H54 (cell line): ENCODE results near the gene KBTBD8.

Experiments used
- DNase-seq: peaks from one replicate; pipeline ENCODE4 v3.0.0; 2011; ENCODE audit warnings: low spot score, mixed read lengths; ENCODE audit not compliant: insufficient read length
- FAIRE-seq: peaks from 3 replicates; lab custom pipeline; 2011; peaks lifted over from hg19 to GRCh38; lab: Jason Lieb, UNC
- POLR2A ChIP-seq: IDR thresholded peaks from 2 replicates; pipeline ENCODE4 v1.6.1; 2011; ENCODE audit warnings: low read depth, mild to moderate bottlenecking, low read length

Gene KBTBD8

GRCh38 chr3:66989241-66989640, 8.9 kb upstream of the KBTBD8 start:
- DNase-seq (no peak), FAIRE-seq (no peak)
- no peak for TF ChIP-seq POLR2A

GRCh38 chr3:66989860-66990696, 8.0 kb upstream of the KBTBD8 start:
- FAIRE-seq (peak; percentile 67), DNase-seq (no peak)
- no peak for TF ChIP-seq POLR2A

GRCh38 chr3:66991459-66991858, 6.6 kb upstream of the KBTBD8 start:
- DNase-seq (no peak), FAIRE-seq (no peak)
- TF ChIP-seq POLR2A: no peak

DNA sequence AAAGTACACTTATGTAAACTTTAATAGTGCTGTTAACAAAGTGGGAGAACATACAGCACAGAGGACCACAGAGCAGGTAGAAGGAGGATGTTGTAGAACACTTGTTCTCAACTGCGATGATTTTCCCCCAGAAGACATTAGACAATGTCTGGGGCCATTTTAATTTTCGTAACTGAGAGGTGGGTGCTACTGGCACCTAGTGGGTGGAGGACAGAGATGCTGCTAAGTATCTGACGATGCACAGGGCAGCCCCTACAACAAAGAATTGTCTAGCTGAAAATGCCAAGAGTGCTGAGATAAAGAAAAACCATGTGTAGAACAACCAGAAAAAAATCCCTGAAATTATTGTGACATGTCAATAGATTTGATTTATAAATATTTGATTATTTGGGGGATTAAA, 5.0 kb upstream of the KBTBD8 start:
- DNase-seq (no peak), FAIRE-seq (no peak)
- no peak for TF ChIP-seq POLR2A

- FAIRE-seq (no peak), DNase-seq (no peak)
- no peak for TF ChIP-seq POLR2A
These were observed 3.5 kb upstream of the KBTBD8 start for GRCh38 chr3:66994588-66994987.

DNA sequence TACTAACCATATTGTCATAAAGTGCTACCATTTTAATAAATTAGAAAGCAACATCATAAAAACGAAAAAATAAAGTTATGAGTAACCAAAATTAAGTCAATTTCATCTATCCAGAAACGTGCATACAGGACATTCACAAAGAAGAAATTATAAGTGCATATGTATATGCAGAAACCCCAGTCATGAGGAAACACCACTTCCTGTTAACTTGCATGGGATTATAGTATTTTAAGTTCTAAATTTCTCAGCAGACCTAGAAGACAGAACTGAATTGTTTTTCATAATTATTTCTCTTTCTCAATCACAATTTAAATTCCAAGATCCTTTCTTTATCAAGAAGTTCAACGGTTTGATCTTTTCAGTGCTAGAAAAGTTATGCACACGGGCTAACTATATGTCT, 1.4 kb upstream of the KBTBD8 start:
- FAIRE-seq (no peak), DNase-seq (no peak)
- no peak for TF ChIP-seq POLR2A

DNA sequence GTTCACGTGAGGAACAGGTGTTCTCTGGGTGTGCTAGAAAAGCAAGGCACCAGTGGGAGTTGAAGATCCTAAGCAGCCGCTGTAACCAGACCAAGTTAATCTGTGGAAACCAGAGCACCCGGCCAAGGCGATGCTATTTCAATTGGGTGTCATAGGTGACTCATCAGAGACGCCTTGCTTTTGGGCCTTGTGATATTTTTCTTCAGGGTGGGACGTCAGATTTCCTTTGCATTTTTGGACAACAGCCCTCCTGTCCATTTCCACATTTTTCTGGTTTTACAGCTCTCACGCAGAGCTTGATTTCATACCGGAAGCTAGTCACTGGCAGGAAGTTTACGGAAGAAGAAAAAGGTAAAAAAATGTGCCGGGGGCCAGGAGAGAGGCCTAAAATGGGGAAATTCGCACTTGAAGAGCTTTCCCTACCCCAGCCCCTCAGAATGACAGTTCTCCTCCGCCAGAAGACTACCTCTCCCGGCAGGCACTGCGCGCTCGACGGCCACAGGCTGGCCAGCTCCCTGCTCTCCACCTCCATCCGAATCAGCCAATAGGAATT, 471 bp upstream of the KBTBD8 start:
- FAIRE-seq (peak; percentile 33), DNase-seq (no peak)
- TF ChIP-seq POLR2A: no peak

DNA sequence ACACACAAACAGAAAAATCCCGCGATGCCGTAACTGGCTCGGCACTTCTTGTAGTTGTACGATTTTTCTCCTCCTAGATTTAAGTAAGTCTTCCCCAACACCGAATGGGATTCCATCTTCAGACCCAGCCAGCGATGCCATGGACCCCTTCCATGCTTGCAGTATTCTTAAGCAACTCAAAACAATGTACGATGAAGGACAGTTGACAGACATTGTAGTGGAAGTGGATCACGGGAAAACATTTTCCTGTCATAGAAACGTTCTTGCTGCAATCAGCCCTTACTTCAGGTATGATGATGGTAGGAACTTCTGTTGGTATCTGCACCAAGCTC, 763 bp downstream of the KBTBD8 start:
- FAIRE-seq: peak; percentile 80
- no peak for DNase-seq
- TF ChIP-seq POLR2A: no peak

DNA sequence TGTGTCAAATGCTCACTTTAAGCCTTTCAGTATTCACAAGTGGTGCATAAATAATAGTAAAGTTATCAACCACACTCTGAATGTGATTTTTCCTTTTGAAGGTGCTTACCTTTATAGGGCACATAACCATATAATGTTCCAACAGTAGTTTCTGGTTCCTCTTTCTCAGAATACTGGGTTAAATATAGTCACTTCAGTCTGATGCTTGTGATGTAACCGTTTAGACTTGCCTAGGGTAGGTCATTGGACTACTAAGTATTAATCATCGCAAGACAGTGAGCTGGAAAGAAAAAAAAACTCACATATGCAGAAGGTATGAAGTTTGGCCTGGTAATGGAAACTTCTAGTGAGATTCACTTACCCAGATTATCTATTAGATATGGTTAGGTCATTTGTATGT, 1.9 kb downstream of the KBTBD8 start:
- no peak for TF ChIP-seq POLR2A
- no peak for DNase-seq
- FAIRE-seq: peak; percentile 81

- DNase-seq (no peak), FAIRE-seq (no peak)
- TF ChIP-seq POLR2A: no peak
These were observed 3.2 kb downstream of the KBTBD8 start for GRCh38 chr3:67001086-67001861.

DNA sequence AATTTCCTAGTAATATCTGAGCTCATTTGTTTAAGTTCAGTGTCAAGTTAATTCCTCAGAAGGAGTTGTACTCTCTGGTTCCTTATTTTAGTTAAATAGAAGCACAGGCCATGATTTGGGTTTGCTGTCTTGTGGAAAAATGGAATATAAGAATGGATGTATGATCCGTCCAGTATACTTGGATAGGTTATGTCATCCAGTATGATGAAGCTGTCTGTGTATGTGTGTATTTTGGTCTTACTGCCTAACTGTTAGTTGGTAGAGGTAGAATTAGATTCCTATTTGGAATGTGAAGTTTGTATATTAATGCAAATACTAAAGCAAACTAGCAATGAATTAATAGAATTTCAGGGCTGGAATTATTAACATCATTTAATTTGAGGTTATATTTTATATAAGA, 7.9 kb downstream of the KBTBD8 start:
- DNase-seq: no peak
- peak; percentile 27 for FAIRE-seq
- no peak for TF ChIP-seq POLR2A

- no peak for TF ChIP-seq POLR2A
- DNase-seq: no peak
- FAIRE-seq: no peak
These were observed 8.4 kb downstream of the KBTBD8 start for GRCh38 chr3:67006460-67006859.

GRCh38 chr3:67008388-67008787, 10.3 kb downstream of the KBTBD8 start:
- no peak for FAIRE-seq
- no peak for DNase-seq
- no peak for TF ChIP-seq POLR2A

DNA sequence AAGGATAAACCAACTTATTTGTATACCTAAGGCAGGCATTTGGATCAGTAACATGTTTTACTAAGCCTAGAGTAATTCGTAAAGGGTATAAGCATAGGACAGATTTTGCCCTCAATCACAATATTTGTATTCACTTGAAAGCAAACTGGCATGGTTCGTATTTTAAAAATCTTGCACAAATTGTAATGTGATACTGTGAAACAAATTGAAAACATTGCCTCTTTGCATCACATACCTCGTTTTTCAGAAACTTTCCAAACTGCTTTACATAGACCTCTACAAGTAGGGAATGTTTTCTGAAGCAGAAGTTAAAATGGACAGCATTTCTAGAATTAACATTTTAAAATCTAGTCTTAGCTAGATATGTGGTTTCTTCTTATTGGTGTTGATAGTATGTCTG, 11.6 kb downstream of the KBTBD8 start:
- no peak for TF ChIP-seq POLR2A
- FAIRE-seq (no peak), DNase-seq (no peak)
